Lower leg skin (tissue), 3 donors: ENCODE results near the gene TRAF3IP1.

Experiments used
- POLR2A ChIP-seq, 2 donors: fragments of 450-650 bp; IDR thresholded peaks; one replicate each; pipeline ENCODE4 v1.6.1; 2016 to 2017; ENCODE audit warnings: antibody characterized with exemption in 2 of 2, mild to moderate bottlenecking in 1 of 2, moderate library complexity in 1 of 2
- TF ChIP-seq, protein P1 (sequence below), 3 donors: fragments of 450-650 bp; IDR thresholded peaks; one replicate each; pipeline ENCODE4 v1.5.1; 2016; ENCODE audit warnings: antibody characterized with exemption in 3 of 3, mild to moderate bottlenecking in 3 of 3, moderate library complexity in 2 of 3

DNA sequence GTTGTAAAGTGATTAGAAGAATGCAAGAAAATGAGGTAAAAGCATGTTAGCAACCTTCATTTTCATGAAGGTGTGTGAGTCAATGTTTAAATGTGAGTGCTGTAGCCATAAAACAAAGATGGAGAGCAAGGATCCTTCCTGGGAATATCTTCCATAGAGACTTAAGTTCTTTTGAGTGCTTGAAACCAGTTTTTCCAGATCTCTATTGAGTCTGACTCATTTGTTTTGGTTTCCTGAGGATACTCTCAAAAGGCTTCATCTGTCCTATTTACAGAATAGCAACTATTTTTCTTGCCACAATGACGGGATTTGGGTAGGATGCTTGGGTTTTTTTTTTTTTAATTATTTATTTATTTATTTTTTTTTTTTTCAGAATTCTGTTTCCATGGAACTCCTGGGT is 60.5 kb downstream of the TRAF3IP1 start:
- TF ChIP-seq, protein P1, sequence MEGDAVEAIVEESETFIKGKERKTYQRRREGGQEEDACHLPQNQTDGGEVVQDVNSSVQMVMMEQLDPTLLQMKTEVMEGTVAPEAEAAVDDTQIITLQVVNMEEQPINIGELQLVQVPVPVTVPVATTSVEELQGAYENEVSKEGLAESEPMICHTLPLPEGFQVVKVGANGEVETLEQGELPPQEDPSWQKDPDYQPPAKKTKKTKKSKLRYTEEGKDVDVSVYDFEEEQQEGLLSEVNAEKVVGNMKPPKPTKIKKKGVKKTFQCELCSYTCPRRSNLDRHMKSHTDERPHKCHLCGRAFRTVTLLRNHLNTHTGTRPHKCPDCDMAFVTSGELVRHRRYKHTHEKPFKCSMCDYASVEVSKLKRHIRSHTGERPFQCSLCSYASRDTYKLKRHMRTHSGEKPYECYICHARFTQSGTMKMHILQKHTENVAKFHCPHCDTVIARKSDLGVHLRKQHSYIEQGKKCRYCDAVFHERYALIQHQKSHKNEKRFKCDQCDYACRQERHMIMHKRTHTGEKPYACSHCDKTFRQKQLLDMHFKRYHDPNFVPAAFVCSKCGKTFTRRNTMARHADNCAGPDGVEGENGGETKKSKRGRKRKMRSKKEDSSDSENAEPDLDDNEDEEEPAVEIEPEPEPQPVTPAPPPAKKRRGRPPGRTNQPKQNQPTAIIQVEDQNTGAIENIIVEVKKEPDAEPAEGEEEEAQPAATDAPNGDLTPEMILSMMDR (IDR thresholded peaks at IDR 0.05): no peak
- TF ChIP-seq POLR2A (IDR thresholded peaks at IDR 0.05): no peak
